Hepatocyte (in vitro differentiated cells): Measurements from ENCODE around the gene RNFT2.

ENCODE experiments used
- CTCF ChIP-seq: fragments of 200-600 bp; sonication (generic); IDR thresholded peaks from 2 replicates; pipeline ENCODE4 v1.5.1; 2016; ENCODE audit warnings: antibody characterized with exemption, mild to moderate bottlenecking; ENCODE audit not compliant: poor library complexity
- EZH2 ChIP-seq: fragments of 200-600 bp; sonication (generic); IDR thresholded peaks from 2 replicates; pipeline ENCODE4 v1.6.1; 2016; ENCODE audit warnings: antibody characterized with exemption, mild to moderate bottlenecking, borderline replicate concordance
- EZH2phosphoT487 ChIP-seq: fragments of 200-600 bp; sonication (generic); IDR thresholded peaks from one replicate; pipeline ENCODE4 v1.6.1; 2018; ENCODE audit warnings: antibody characterized with exemption, mild to moderate bottlenecking, low read depth, moderate library complexity; ENCODE audit not compliant: unreplicated experiment, severe bottlenecking

GRCh38 chr12:116807546-116807945 is 69.4 kb downstream of the RNFT2 start:
- TF ChIP-seq CTCF (no peak), EZH2phosphoT487 (no peak), EZH2 (no peak)
